RPMI7951 (cell line): ENCODE results near the gene NIPAL4. TPM values are rescaled to one million over a fixed set of nuclear protein-coding genes. Genes with fewer than 3 reads are reported as not detected.
A peak's percentile ranks its signal among the peaks of the same experiment; 100 is the strongest.

ENCODE experiments used
- DNase-seq: peaks from one replicate; pipeline ENCODE4 v3.0.0-alpha.2; 2012; ENCODE audit warnings: low read depth
- total RNA-seq: library from RNA; depleted of rRNA; stranded (reverse); fragments of >200 nt; shearing (Covaris generic); gene quantifications from 2 replicates; pipeline ENCODE4 v1.2.3, GENCODE V29; 2014

NIPAL4 gene
- total RNA-seq, 1 experiment from 2014 or later, result 0.48 TPM

- no peak for DNase-seq
These were observed 25.8 kb downstream of the NIPAL4 start for GRCh38 chr5:157485811-157486210.

GRCh38 chr5:157486221-157486681 lies 26.2 kb downstream of the NIPAL4 start:
- no peak for DNase-seq

- DNase-seq, result no peak
These were observed 26.8 kb downstream of the NIPAL4 start for GRCh38 chr5:157486861-157487260.

DNA sequence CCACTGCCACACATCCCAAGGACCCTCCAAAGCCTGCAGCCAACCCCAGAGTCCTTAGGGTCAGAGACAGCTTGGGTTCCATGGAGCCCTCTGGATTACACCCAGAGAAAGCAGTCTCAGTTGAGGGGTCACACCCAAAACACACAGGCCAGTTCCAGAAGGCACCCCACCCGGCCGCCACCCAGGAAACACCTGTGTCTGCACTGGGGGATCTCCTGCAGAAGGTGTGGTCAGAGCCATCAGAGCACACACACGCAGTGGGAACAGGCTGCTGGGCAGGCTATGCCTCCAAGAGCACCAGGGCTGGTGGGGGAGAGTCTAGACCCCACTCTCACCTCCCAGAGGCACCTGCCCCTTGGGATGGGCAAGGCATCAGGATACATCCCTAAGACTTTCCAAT lies 27.3 kb downstream of the NIPAL4 start:
- DNase-seq, result no peak

- DNase-seq, result no peak
These were observed 31.5 kb downstream of the NIPAL4 start for GRCh38 chr5:157491471-157491995.

- DNase-seq, result no peak
These were observed 32.9 kb downstream of the NIPAL4 start for GRCh38 chr5:157492886-157493285.

- no peak for DNase-seq
These were observed 34.3 kb downstream of the NIPAL4 start for GRCh38 chr5:157494178-157494832.

DNA sequence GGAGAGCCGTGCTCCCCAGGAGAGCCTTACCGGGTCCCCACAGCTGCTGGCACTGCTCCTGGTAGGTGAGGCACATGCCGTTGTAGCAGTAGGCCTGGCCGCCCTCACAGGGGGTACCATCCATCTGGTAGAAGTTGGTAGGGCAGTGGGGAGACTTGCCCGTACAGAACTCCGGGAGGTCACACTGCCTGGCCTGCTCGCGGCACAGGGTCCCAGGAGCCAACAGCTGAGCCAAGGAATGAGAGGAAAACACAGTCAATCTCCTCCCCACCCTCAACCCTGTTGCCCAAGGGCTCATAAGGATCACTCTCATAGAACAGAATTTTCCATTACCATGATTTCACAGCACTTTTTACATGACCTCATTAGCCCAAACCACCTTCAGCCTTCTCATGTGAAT lies 36.9 kb downstream of the NIPAL4 start:
- no peak for DNase-seq

DNA sequence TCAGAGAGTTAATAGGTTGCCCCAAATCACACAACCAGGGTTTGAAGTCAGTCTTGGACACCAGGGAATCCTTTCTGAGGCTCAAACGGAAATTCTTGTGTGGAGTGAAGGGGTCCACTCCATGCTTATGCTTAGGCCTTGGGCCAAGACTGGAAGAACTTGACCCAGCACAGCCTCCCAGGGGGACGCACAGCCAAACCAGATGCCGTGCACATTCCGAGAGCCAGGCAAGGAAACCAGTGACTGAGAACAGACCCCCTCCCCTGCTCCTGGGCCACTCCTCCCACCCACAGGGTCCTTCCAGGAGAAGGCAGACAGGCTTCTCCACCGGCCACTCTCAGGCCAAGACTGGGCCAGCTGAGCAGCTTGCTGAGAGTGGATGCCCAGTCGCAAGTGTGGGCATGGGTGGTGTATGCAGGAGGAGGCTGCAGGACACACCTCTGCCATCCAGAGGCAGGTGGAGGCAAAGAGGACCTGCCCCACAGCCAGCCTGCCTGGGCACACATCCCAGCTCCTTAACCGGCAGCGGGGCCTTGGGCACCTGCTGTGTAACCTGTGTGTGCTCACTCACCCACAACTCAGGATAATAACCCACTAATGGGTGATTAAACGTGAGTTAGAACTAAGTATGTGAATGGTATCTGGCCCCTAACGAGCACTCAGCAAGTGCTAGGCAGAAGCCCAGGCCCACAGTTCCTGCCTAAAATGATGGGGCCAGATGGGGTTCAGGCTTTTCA lies 38.0 kb downstream of the NIPAL4 start:
- DNase-seq, result no peak

DNA sequence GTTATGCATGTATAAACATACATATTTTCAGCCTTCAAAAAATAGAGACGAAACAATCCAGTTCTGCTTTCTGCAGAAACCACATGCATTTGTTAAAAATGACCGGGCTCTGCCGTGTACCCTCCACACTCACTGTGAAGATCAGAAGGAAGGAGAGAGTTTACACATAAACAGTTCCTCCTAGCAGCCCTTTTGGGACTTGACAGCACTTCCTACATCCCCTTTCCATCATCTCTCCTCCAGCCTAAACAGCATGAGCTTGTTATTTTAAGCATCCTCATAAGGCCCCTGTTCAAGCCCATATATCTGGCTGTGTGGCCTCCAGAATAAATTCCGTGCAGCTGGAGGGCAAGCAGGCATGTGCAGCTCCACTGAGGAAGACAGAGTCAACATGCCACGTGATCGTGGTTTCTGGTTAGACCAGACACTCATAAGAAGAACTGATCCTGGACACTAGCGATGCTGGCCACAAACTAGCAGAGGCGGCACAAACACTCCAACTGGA lies 42.2 kb downstream of the NIPAL4 start:
- no peak for DNase-seq

GRCh38 chr5:157504053-157504452 lies 44.0 kb downstream of the NIPAL4 start:
- DNase-seq, result no peak

- no peak for DNase-seq
These were observed 45.5 kb downstream of the NIPAL4 start for GRCh38 chr5:157505496-157505895.

GRCh38 chr5:157506066-157506590 lies 46.1 kb downstream of the NIPAL4 start:
- DNase-seq, result no peak

GRCh38 chr5:157506981-157507780 lies 47.2 kb downstream of the NIPAL4 start:
- peak; percentile 66 for DNase-seq

DNA sequence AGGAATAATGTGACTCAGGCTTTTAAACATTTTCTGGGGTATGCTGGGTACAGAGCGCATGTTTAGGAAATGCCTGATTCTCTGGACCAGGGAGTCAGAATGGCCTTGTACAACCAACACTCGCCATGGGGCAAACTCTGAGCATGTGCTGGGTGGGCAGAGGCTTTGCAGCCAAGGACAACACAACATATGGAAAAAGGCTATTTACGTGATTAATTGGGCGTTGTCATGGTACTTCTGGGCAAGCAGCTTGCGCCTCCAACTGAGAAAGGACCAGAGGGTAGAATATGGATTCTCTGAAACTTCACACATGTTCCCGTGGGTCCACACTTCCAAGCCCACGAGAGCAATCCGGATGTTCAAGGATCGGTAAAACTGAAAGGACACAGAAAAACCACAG lies 49.1 kb downstream of the NIPAL4 start:
- DNase-seq, result no peak

DNA sequence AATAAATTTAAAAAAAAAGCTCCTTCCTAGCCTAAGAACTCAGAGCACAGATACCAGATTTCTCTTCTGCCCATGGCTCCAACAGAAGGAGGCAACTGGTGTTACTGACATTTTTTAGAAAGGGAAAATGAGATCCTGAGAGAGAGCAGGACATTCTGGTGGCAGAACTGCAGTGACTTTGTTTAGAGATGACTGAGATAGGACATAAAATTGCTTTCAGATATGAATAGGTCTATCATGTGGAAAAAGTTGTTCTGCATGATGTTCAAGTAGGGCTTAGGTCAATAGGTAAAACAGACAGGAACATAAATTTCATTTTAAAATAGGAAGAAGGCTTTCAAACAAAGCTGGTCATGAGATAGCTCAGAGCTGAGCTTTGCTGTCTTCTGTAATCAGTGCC lies 49.6 kb downstream of the NIPAL4 start:
- DNase-seq, result no peak

DNA sequence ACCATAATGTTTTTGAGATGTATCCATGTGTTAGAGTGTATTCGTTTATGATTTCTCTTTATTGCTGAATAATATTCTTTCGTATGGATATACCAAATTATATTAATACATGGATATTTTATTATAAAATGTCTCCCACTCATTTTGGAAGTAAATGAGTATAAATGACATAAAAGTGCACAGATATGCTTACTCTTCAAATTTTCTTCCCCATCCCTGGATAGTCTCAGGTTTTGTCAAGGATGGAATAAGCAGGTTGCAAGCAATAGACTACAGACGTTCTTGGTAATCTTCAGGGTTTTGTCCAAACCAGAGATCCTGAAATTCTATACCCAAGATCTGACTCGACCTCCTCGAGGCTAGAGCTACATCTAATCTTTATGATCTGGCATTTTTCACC lies 50.7 kb downstream of the NIPAL4 start:
- DNase-seq, result no peak

- DNase-seq, result peak; percentile 95
These were observed 51.9 kb downstream of the NIPAL4 start for GRCh38 chr5:157511651-157512644.

- DNase-seq, result no peak
These were observed 53.2 kb downstream of the NIPAL4 start for GRCh38 chr5:157513182-157513581.

DNA sequence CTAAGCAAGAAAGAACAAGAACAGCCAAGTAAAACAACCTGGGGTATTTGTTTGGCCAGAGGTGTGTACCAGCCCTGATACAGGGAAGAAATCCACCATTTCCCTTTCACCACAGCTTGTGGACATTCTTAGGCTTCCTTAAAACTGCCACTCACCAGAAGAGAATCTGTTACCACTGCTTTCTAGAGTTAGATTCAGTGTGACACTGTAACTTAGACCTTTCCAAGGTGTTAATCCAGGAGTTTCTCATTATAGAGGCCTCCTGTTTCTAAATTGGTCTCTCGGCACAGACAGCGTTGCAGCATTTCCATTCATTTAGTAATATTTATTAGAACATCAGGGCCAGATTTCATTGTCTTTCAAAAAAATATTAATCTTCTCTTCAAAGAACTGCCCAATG lies 55.0 kb downstream of the NIPAL4 start:
- DNase-seq, result no peak

GRCh38 chr5:157516006-157516405 lies 56.0 kb downstream of the NIPAL4 start:
- peak; percentile 85 for DNase-seq
